Measurements from ENCODE around the gene INPP5E.
"Not testable (repeated sequence)": the region's sequence is repeated elsewhere in the genome, so short reads cannot be mapped to it uniquely, and the experiment has no call there.

Gene INPP5E

GRCh38 chr9:136429075-136429628 is 10.5 kb downstream of the INPP5E start:
- DNase-seq (ENCODE audit: low spot score) = no peak

DNA sequence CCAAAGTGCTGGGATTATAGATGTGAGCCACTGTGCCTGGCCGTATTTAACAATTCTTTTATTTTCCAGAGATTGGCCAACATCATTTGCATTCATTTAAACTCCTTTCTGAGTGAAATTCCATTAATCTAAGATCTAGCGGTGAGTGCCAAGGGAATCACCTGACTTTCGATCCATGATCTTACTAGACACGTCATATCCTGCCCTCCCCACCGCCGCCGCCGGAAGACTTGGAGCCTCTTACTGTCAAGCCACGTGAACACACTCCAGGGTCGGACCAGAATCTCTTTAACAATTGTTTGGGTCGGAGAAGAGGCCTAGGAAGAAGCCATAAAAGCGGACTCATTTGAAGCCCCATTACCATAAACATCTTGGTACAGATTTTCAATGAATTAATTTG is 12.9 kb downstream of the INPP5E start:
- no peak for DNase-seq (ENCODE audit: low spot score)

GRCh38 chr9:136425367-136425766 is 14.3 kb downstream of the INPP5E start:
- not testable (repeated sequence) for DNase-seq (ENCODE audit: low spot score)

GRCh38 chr9:136424750-136425362 is 14.8 kb downstream of the INPP5E start:
- no peak for DNase-seq (ENCODE audit: low spot score)

DNA sequence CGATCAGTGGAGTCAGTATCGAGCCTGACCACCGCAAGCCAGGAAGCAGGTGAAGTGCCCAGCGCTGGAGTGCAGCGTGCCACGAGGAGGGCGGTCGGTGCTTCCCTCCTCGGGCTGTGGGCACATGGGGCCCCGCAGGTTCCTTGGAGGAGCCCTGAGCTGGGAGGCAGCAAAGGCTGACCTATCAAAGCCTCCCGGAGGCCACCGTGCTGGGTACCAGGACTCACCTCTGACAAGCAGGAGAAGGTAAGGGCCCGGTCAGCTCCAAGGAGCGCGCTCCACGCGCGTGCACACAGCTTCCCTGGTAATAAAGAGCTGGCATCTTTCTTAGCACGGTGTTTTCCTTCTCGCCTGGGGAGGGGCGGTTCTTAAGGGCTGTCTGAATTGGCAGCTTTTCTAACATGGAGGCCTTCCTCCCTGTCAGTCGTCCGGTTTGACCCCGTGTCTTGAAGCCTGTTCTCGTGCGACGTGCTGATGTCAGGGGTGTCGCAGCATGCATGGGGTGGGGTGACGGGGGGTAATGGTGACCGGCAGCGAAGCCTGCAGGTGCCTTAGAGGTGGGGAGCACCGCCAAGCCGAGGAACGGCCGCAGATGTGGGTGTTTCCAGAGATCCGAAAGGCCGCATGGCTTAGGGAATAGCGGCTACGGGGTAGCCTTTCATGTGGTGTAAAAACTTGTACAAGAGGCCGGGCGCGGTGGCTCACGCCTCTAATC is 16.1 kb downstream of the INPP5E start:
- no peak for DNase-seq (ENCODE audit: low spot score)

- DNase-seq (ENCODE audit: low spot score) = no peak
These were observed 16.8 kb downstream of the INPP5E start for GRCh38 chr9:136422876-136423275.

DNA sequence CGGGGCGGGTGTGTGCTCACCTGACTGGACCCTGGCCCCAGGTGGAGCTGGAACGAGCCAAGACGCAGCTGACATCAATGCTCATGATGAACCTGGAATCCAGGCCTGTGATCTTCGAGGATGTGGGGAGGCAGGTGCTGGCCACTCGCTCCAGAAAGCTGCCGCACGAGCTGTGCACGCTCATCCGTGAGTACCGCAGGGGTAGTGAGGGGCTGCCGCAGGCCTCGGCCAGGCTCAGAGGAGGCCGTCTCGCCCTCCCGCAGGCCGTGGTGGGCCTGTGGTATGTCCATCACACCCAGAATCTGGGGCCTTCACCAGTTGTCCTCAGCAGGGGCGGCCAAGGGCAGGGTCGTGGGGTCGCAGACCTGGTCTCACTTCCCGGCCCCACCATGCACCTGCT is 17.9 kb downstream of the INPP5E start:
- no peak for DNase-seq (ENCODE audit: low spot score)

DNA sequence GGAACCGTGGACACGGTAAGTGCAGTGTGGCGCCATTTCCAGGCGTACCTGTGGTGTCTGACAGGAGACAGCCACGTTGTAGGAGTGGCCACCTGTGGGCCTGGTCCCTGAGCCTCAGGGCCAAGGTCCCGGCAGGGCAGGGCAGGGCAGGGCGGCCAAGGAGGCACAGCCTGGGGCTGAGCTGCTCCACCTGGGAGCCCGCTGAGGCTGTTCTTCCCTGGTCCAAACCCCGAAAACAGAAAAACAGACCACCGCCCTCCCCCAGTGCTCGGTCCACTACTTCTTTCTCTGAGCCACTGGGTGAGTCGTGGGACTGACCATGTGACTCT is 20.6 kb downstream of the INPP5E start:
- no peak for DNase-seq (ENCODE audit: low spot score)

DNA sequence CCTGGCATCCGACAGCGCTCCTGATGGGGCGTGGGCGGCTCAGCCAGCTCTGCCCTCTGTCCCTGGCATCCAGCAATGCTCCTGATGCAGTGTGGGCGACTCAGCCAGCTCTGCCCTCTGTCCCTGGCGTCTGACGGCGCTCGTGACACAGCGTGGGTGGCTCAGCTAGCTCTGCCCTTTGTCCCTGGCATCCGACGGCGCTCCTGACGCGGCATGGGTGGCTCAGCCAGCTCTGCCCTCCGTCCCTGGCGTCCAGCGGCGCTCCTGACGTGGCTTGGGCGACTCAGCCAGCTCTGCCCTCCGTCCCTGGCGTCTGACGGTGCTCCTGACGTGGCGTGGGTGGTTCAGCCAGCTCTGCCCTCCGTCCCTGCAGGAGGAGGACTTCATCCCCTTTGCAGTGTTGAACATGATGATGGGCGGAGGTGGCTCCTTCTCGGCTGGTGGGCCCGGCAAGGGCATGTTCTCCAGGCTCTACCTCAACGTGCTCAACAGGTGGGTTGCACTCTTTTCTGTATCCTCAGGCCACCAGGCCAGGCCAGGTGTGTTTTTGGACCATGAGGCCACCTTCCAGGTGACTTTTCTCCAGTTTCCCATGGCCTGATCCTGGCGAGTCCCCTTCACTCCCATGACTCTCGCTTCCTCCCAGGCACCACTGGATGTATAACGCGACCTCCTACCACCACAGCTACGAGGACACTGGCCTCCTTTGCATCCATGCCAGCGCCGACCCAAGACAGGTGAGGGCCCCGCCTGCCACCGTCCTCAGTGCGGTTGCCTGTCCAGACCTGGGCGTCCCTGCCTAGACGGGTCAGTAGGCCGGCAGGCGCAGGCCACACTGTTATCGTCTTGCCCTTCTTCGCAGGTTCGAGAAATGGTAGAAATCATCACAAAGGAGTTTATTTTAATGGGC is 21.2 kb downstream of the INPP5E start:
- DNase-seq (ENCODE audit: low spot score) = no peak

DNA sequence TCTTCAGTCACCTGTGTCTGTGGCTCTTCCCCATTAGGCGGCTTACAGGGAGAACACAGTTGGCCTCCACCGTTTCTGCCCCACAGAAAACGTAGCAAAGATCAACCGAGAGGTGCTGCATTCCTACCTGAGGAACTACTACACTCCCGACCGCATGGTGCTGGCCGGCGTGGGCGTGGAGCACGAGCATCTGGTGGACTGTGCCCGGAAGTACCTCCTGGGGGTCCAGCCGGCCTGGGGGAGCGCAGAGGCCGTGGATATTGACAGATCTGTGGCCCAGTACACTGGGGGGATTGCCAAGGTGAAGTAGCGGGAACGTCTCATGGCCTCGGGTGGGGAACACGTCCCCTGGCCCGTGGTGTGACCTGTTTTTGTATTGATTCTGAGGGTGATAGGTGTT is 22.7 kb downstream of the INPP5E start:
- no peak for DNase-seq (ENCODE audit: low spot score)

DNA sequence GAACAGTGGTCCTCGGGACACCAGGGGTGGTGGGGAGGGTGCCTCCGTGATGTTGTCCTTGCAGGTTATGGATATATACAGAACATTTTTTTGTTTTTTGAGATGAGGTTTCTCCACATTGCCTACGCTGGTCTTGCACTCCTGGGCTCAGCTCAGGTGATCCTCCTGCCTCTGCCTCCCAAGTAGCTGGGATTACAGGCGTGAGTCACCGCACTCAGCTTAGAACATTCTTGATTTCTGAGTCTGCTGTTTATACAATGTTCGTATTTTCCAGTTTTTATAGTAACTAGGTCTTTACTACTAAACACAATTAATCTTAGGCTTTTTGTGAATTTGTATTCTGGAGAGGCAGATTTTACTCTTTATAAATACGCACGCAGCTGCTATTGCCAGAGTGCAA is 23.2 kb downstream of the INPP5E start:
- DNase-seq (ENCODE audit: low spot score) = no peak

GRCh38 chr9:136412962-136413361 is 26.7 kb downstream of the INPP5E start:
- no peak for DNase-seq (ENCODE audit: low spot score)

GRCh38 chr9:136411378-136411777 is 28.3 kb downstream of the INPP5E start:
- no peak for DNase-seq (ENCODE audit: low spot score)

- peak; percentile 96 for DNase-seq (ENCODE audit: low spot score)
These were observed 29.0 kb downstream of the INPP5E start, which contains the start of the genes ENTR1 and PMPCA for GRCh38 chr9:136410500-136411287. ENTR1 (minus strand) TSS chr9:136410614; CDS start chr9:136410397, 217 bp downstream. PMPCA (plus strand) TSS chr9:136410658; CDS start chr9:136410669, 11 bp downstream.

DNA sequence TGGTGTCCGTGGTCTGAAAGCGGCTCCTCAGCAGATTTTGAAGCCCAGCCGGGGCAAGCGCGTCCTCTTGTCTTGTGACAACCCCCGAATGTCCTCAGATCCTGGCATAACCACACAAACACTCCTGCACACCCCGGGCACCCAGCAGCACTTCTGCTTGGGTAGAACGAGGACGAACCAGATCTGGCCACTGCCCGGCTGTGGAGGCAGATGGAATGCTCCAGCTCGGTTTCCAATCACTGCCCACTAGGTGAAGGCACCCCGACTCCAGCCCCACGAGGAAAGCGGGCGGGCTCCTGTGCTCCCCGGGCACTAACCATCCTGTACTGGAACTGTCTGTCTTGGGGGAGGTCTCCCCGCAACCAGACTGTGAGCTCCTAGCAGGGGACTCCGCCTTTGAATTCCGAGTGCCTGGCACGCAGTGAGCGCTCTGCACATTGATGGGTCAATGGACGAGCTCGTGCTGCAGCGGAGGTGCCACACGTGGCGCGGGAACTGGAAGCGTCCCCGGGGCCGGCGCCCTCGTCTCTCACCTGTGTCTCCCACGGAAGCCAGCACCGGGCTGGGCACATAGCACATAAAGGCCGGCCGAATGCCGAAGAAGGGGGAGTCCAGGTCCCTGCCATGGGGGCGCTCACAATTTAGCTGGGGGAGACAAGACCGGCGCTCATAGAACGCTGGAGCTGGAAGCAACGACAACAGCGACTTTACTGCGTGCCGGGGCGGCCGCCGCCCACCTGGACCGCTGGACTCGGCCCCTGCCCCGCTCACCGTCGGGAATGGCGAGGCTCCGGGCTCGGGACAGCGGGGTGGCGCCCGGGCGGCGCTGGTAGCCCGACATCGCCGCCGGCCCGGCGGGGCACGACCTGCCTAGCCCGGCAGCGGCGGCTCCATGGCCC is 29.8 kb downstream of the INPP5E start:
- peak; percentile 54 for DNase-seq (ENCODE audit: low spot score)

- DNase-seq (ENCODE audit: low spot score) = no peak
These were observed 31.7 kb downstream of the INPP5E start for GRCh38 chr9:136407911-136408310.

DNA sequence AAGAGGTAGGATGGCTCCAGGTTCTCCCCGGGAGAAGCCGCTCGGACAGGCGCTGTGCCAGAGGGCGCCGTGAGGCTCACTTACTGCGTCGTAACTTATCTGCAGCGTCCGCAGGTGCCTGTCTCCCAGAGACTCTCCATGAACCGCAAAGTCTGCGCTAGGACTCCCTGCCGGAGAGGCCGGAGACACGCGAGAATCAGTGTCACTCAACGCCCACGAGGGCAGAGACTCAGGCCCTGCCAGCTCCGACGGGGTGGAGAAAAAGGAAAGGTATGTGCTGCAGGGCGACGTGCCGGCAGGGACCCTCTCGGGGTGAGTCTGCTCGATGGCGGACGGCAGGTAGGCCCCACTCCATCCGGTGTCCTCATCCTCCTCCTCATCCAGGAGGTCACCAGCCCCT is 32.6 kb downstream of the INPP5E start:
- DNase-seq (ENCODE audit: low spot score) = not testable (repeated sequence)

GRCh38 chr9:136405904-136406303 is 33.7 kb downstream of the INPP5E start:
- DNase-seq (ENCODE audit: low spot score) = not testable (repeated sequence)

- DNase-seq (ENCODE audit: low spot score) = no peak
These were observed 34.2 kb downstream of the INPP5E start for GRCh38 chr9:136405481-136405880.

GRCh38 chr9:136404801-136405136 is 34.9 kb downstream of the INPP5E start:
- no peak for DNase-seq (ENCODE audit: low spot score)

Measured in germinal center (tissue), 1 donor.